NCI-H748 (cell line): ENCODE results near the gene ADAMTS10.
"Not testable (repeated sequence)": the region's sequence is repeated elsewhere in the genome, so short reads cannot be mapped to it uniquely, and the experiment has no call there.

ENCODE experiments used
- DNase-seq: peaks from one replicate; lab custom pipeline; 2025; ENCODE audit not compliant: unreplicated experiment; lab: John Stamatoyannopoulos, UW

The ADAMTS10 gene

DNA sequence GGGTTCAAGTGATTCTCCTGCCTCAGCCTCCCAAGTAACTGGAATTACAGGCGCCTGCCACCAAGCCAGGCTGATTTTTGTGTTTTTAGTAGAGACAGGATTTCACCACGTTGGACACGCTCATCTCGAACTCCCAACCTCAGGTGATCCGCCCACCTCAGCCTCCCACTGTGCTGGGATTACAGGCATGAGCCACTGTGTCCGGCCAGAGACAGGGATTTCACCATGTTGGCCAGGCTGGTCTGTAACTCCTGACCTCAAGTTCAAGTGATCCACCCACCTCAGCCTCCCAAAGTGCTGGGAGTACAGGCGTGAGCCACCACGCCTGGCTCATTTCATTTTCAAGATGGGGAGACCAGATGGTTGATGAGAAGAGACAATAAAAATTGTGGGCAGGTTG, 45.6 kb downstream of the ADAMTS10 start:
- not testable (repeated sequence) for DNase-seq

DNA sequence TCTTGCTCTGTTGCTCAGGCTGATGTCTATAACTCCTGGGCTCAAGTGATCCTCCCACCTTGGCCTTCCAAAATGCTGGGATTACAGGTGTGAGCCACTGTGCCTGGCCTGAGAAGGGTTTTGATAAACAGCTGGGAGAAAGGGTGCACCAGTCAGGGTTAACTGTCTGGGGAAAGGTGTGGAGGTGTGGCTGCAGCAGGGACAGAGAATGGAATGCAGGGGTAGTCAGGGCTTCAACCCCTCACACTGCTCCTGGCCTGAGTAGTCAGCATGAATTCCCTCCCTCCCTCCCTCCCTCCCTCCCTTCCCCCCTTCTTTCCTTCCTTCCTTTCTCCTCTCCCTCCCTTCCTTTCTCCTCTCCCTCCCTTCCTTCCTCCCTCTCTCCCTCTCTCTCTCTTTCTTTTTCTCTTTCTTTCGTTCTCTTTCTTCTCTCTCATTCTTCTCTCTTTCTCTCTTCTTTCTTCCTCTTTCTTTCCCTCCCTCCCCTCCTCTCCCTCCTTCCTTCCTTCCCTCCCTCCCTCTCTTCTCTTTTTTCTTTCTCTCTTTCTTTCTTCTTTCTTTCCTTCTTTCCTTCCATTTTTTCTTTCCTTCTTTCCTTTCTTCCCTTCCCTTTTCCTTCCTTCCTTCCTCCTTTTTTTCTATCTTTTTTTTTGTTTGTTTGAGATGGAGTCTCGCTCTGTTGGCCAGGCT, 49.3 kb downstream of the ADAMTS10 start:
- no peak for DNase-seq

DNA sequence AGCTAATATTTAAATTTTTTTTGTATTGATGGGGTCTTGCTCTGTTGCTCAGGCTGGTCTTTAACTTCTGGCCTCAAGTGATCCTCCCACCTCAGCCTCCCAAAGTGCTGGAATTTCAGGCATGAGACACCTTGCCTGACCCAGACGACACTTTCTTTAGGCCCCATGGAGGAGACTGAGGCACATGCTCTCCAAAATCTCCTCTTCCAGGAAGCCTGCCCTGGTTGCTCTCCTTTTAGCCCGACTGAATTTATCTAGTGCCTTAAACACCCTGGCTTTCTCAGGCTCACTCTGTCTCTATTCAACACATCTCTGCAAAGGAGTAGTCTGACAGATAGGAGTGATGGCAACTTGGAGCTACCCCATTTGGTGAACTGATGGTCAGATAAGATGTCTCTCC, 52.2 kb downstream of the ADAMTS10 start:
- DNase-seq, result no peak

GRCh38 chr19:8557642-8558238, 52.8 kb downstream of the ADAMTS10 start:
- no peak for DNase-seq

GRCh38 chr19:8553729-8554128, 56.8 kb downstream of the ADAMTS10 start:
- not testable (repeated sequence) for DNase-seq

DNA sequence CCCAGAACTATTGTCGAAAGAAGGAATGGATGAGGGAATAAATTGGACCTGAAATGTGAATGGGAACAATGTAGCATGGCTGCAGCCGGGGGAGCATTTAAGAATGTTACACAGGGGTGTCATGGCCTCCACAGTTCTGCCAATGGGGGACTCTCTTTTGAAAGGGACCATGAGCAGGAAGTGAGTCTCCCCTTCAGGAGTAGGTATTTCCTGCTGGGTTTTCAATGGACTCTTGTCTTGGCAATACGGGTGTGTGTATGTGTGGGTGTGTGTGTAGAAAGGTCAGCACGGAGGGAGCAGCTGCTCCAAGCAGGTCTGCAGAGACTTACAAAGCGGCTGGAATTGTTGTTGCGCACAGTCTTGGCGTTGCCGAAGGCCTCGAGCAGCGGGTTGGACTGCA, 57.7 kb downstream of the ADAMTS10 start:
- DNase-seq, result no peak

GRCh38 chr19:8550070-8550469, 60.4 kb downstream of the ADAMTS10 start:
- DNase-seq, result no peak

- no peak for DNase-seq
Observed at GRCh38 chr19:8545743-8546142, 64.8 kb downstream of the ADAMTS10 start.

DNA sequence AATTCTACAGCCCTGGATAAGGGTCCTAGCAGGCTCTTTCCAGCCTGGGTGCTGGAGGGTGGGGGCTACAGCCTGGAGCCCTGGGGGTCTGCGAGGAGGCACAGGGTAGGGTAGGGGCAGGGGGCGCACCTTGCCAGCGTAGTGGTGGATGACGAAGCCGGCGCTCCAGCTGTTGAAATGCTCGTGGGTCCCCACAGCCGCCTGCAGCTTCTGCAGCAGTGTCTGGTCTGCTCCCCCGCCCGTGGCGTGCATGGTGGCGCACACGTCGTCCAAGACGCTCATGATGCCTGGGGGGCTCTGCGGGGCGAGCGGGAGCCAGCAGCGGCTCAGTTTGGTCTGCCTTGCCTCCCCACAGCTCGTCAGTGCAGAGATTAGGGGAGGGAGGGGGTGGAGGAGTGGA, 66.3 kb downstream of the ADAMTS10 start:
- DNase-seq, result no peak

GRCh38 chr19:8539621-8540149, 70.8 kb downstream of the ADAMTS10 start:
- DNase-seq, result no peak

DNA sequence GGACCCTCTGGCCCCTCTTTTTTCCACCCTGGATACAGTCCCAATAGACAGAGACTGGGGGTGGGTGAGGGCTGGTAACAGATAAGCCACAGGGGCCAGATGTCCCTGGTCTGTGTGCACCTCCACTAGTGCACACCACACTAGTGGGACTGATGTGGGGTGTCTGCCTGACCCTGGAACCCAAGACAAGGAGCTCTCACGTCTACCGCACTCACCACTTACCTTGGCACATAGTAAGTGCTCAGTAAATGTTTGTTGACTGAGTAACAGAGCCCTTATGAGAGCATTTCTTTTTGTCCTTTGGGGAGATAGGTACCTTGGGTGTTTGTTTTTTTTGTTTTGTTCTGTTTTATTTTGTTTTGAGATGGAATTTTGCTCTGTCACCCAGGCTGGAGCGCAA, 73.4 kb downstream of the ADAMTS10 start:
- DNase-seq, result no peak

DNA sequence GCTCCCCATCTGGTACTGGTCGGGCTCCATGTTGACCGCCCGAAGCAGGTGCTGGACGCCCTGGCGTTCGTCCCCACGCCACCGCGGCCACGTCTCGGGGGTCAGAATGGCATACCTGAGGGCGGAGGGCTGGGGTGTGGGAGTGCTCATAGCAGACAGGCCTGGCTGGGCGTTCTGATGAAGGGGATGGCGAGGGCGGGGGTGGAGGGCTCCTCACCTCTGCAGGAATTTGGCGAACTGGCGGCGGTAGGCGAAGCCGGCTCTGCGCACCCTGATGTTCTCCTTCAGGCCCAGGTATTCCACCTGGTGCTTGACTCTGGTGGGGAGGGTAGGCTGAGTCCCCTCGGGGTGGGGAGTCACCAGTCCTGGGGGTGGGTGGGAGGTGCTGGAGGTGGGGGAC, 74.2 kb downstream of the ADAMTS10 start:
- DNase-seq, result no peak

DNA sequence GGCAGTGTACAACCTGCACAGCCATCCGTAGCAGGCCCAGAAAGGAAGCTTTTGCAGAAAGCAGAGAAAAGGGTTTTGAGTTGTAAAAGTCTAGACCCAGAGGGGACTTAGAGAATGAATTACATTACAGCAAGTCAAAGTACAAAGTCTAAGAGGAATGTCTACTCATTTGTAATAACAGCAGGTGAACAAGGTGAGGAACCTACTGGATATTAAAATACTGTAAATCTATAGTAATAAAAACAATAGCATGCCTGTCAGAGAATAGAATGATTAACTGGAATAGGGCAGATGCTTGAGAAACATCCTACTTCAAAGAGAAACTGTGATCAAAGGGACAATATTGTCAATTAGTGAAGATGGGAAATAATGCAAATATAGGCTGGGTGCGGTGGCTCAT, 78.3 kb downstream of the ADAMTS10 start:
- DNase-seq, result no peak

GRCh38 chr19:8531470-8531869, 79.0 kb downstream of the ADAMTS10 start:
- no peak for DNase-seq
